GM12873 (cell line): ENCODE measurements around the gene SPATA18.

Experiments
- CTCF ChIP-seq: IDR thresholded peaks from 2 replicates; pipeline ENCODE4 v1.5.1; 2012; ENCODE audit warnings: low read depth, mild to moderate bottlenecking, moderate library complexity, low read length, control low read depth; ENCODE audit not compliant: insufficient read depth; ENCODE audit errors: missing control alignments

The SPATA18 gene

GRCh38 chr4:52079659-52080058 is 28.6 kb downstream of the SPATA18 start:
- TF ChIP-seq CTCF: no peak

GRCh38 chr4:52081216-52081615 is 30.1 kb downstream of the SPATA18 start:
- no peak for TF ChIP-seq CTCF

- TF ChIP-seq CTCF: no peak
These were observed 40.7 kb downstream of the SPATA18 start for GRCh38 chr4:52091801-52092200.

GRCh38 chr4:52093466-52093865 is 42.4 kb downstream of the SPATA18 start:
- TF ChIP-seq CTCF: no peak

GRCh38 chr4:52094376-52095145 is 43.5 kb downstream of the SPATA18 start:
- no peak for TF ChIP-seq CTCF

GRCh38 chr4:52095374-52095773 is 44.3 kb downstream of the SPATA18 start:
- TF ChIP-seq CTCF: no peak

GRCh38 chr4:52096048-52096447 is 44.9 kb downstream of the SPATA18 start:
- TF ChIP-seq CTCF: no peak

GRCh38 chr4:52098618-52099017 is 47.5 kb downstream of the SPATA18 start:
- no peak for TF ChIP-seq CTCF
